Heart right ventricle (tissue), 16 donors: ENCODE data around the gene RSPRY1. TPM values are rescaled to one million over a fixed set of nuclear protein-coding genes. Genes with fewer than 3 reads are reported as not detected.

Experiments
- ATAC-seq, 8 donors: fragments of 200-7000 bp; cut with Tn5 transposase; one replicate each; pipeline ENCODE4 v1.9.1; 2020; ENCODE audit warnings: mild to moderate bottlenecking in 8 of 8, moderate library complexity in 8 of 8, moderate number of reproducible peaks in 1 of 8
- DNase-seq, 2 donors: peaks; one replicate each; pipeline ENCODE4 v3.0.0-alpha.2; 2020
- H3K27ac ChIP-seq, 10 donors: fragments of 200-600 bp; sonication (generic) in 2 of 10; one replicate each; pipeline versions ENCODE4 v1.5.0 to v1.8.0; 2020 to 2022; ENCODE audit warnings: mild to moderate bottlenecking in 3 of 10
- H3K27me3 ChIP-seq, 7 donors: fragments of 200-600 bp; one replicate each; pipeline ENCODE4 v1.8.0; 2021 to 2022; ENCODE audit warnings: mild to moderate bottlenecking in 2 of 7
- H3K36me3 ChIP-seq, 9 donors: fragments of 200-600 bp; sonication (generic) in 1 of 9; one replicate each; pipeline versions ENCODE4 v1.5.0 to v1.8.0; 2020 to 2022; ENCODE audit warnings: mild to moderate bottlenecking in 2 of 9
- H3K4me1 ChIP-seq, 9 donors: fragments of 200-600 bp; sonication (generic) in 1 of 9; one replicate each; pipeline versions ENCODE4 v1.5.0 to v1.8.0; 2020 to 2022; ENCODE audit warnings: mild to moderate bottlenecking in 4 of 9
- H3K4me3 ChIP-seq, 10 donors: fragments of 200-600 bp; sonication (generic) in 2 of 10; one replicate each; pipeline versions ENCODE4 v1.5.0 to v1.8.0; 2020 to 2022; ENCODE audit warnings: mild to moderate bottlenecking in 7 of 10, moderate library complexity in 2 of 10
- H3K9me3 ChIP-seq, 11 donors: fragments of 200-600 bp in 10 of 11; sonication (generic) in 2 of 11; one replicate each; pipeline versions ENCODE4 v1.5.0 to v1.8.0; 2013 to 2022; ENCODE audit warnings: mild to moderate bottlenecking in 2 of 11, control low read depth in 1 of 11, moderate library complexity in 1 of 11
- CTCF ChIP-seq, 9 donors: fragments of 200-600 bp; sonication (generic) in 2 of 9; IDR thresholded peaks; one replicate each; pipeline versions ENCODE4 v1.5.0 to v1.8.0; 2021 to 2022; ENCODE audit warnings: antibody characterized with exemption in 9 of 9, mild to moderate bottlenecking in 5 of 9, moderate library complexity in 1 of 9
- WGBS, 2 donors: extraction: QIAGEN DNeasy Blood & Tissue Kit; methylation state at CpG; one replicate each; pipeline ENCODE4 v1.1.7; 2013; ENCODE audit warnings: inconsistent platforms in 1 of 2; 5-methylcytosine and 5-hydroxymethylcytosine counted together
- intact Hi-C, 10 donors: fragments of 100-400 bp; cut with DNase I; formaldehyde crosslinking; loops; one replicate each; pipeline versions ENCODE4 v1.11.1 to v1.14.2; 2022
- polyA plus RNA-seq, 2 donors: library from polyadenylated mRNA; stranded (reverse); fragments of 200-250 nt; gene quantifications; one replicate each; pipeline ENCODE4 v1.2.3, GENCODE V29; 2013
- total RNA-seq, 10 donors: library from RNA; stranded (reverse); fragmentation: NEBNext Ultra II Directional in 3 of 10; extraction: Animal tissue kit (Norgen Biotek cat#: 25700) in 3 of 10; gene quantifications; one replicate each; pipeline versions ENCODE4 v1.2.1 to v1.2.4, GENCODE V29; 2021 to 2023
- donor health status: Arrhythmogenic right ventricular cardiomyopathy.
- donor health status: ischemic (EF 13 %, LVEDD 7.1; RV severe dilation, severe dysfunction).
- donor health status: healthy with polysubstance abuse.
- donor health status: DM: no; HTN: yes; CAD: no.
- donor health status: DM: no; HTN: no; CAD: no.
- donor health status: ischemic (EF 25% LVEDD 6.9; RV normal size, moderate dysfunction).
- donor health status: ischemic (EF 25% LVEDD 5.7; RV mildly dilated, moderate dysfunction).
- donor health status: healthy.
- donor health status: DM: yes; HTN: yes; CAD: no.
- donor health status: Ischemic cardiomyopathy.
- donor health status: ischemic (EF 35%, LVEDD 5.7; RV mildly dilated, moderate dysfunction).
- donor health status: nonischemic (EF 11% LVEDD 7.7; RV severe dilation, severe dysfunction).
- donor health status: DM: yes; HTN: yes; CAD: no.
- donor health status: PGD.
- donor health status: ischemic (EF 29% LVEDD 5.4; RV normal size, mild dysfunction).
- donor health status: nonischemic (EF 23%, LVEDD 6.1; RV moderate dilation, normal function).

Gene RSPRY1
- total and polyA plus RNA-seq, 12 donors, result 6.9 to 21.4 (median 16.9) TPM

DNA sequence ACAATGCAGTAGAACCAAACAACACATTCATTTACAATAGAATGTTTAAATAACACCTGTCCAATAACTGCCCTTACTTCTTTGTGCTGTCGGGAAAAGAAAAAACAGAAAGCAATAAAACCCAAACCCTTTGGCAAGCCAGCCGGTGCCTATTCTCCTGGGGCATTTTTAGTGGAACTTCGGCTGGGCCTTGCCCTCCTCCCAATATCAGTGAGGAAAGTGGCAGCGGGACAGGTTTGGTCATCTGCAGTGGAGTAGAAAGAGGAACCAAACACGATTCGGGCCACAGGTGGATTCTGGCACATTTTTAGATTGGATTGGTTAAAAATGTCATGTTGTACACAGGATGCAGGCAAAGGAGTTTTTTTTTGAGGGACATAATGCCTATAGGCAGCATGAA is 32.3 kb upstream of the RSPRY1 start:
- ATAC-seq (no peak), DNase-seq (no peak)
- 89 to 92% methylated on average over 6 of the region's 6 CpGs for WGBS, 2 donors
- Histone ChIP-seq H3K27ac (no peak overlapping the region), H3K9me3 (no peaks in the 10 kb centered on the region), H3K4me1 (peaks cover 2 to 34% (median 11%) of the 10 kb centered on the region in 9 donors), H3K27me3 (no peaks in the 10 kb centered on the region), H3K4me3 (no peak overlapping the region), H3K36me3 (peaks cover 0 to 78% (median 20%) of the 10 kb centered on the region in 9 donors)
- TF ChIP-seq CTCF (IDR thresholded peaks at IDR 0.05), result no peak
- intact Hi-C loops, result loop anchor here in 2 of 10 donors (5.0 to 10.0 kb wide), 3 partner anchors 49 to 289 kb away; partner anchors contain the start of genes CPNE2 (in 1 of the 2) and SLC12A3 (in 1 of the 2)

GRCh38 chr16:57155702-57156350 is 30.3 kb upstream of the RSPRY1 start:
- Histone ChIP-seq H3K36me3 (peaks cover 0 to 92% (median 23%) of the 10 kb centered on the region in 9 donors), H3K27ac (no peak overlapping the region), H3K27me3 (no peaks in the 10 kb centered on the region), H3K9me3 (no peaks in the 10 kb centered on the region), H3K4me3 (no peak overlapping the region), H3K4me1 (peaks cover 0 to 25% (median 9%) of the 10 kb centered on the region in 9 donors)
- DNase-seq, result no peak
- ATAC-seq, result no peak
- intact Hi-C loops, result loop anchor here in 1 of 10 donors (10.0 kb wide), 2 partner anchors 51 to 291 kb away; partner anchors contain the start of gene SLC12A3
- no peak for TF ChIP-seq CTCF (IDR thresholded peaks at IDR 0.05)
- WGBS, 2 donors, result 91 to 93% methylated on average over 6 of the region's 6 CpGs

- WGBS, 2 donors, result 59 to 75% methylated on average over 4 of the region's 4 CpGs
- Histone ChIP-seq H3K27me3 (no peaks in the 10 kb centered on the region), H3K4me1 (peaks cover 0 to 20% (median 5%) of the 10 kb centered on the region in 9 donors), H3K4me3 (no peak overlapping the region), H3K36me3 (peaks cover 0 to 97% (median 23%) of the 10 kb centered on the region in 9 donors), H3K9me3 (no peaks in the 10 kb centered on the region), H3K27ac (no peak overlapping the region)
- ATAC-seq (no peak), DNase-seq (no peak)
- intact Hi-C loops, result loop anchor here in 1 of 10 donors (10.0 kb wide), 2 partner anchors 52 to 292 kb away; partner anchors contain the start of gene SLC12A3
- TF ChIP-seq CTCF (IDR thresholded peaks at IDR 0.05), result no peak
These were observed 29.8 kb upstream of the RSPRY1 start for GRCh38 chr16:57156351-57156703.

GRCh38 chr16:57157533-57157932 is 28.6 kb upstream of the RSPRY1 start:
- WGBS, 2 donors, result 96 to 98% methylated on average over 1 of the region's 1 CpG
- H3K4me1 ChIP-seq, result peaks cover 0 to 15% (median 4%) of the 10 kb centered on the region in 9 donors
- TF ChIP-seq CTCF (IDR thresholded peaks at IDR 0.05), result no peak
- peaks cover 0 to 100% (median 28%) of the 10 kb centered on the region in 9 donors for H3K36me3 ChIP-seq
- no peak for ATAC-seq
- H3K27me3 ChIP-seq, result no peaks in the 10 kb centered on the region
- H3K27ac ChIP-seq, result no peak overlapping the region
- DNase-seq, result no peak
- no peaks in the 10 kb centered on the region for H3K9me3 ChIP-seq
- no peak overlapping the region for H3K4me3 ChIP-seq
- intact Hi-C loops, result loop anchor here in 1 of 10 donors (10.0 kb wide), 2 partner anchors 53 to 293 kb away; partner anchors contain the start of gene SLC12A3
